GM21576 (cell line): ENCODE results near the gene FAM124B.

ENCODE experiments used
- ATAC-seq: cut with Tn5 transposase; IDR thresholded peaks from one replicate; pipeline ENCODE4 v1.9.1; 2021; ENCODE audit warnings: mild to moderate bottlenecking, moderate library complexity; ENCODE audit not compliant: unreplicated experiment

Gene FAM124B

GRCh38 chr2:224347176-224348051 is 54.5 kb downstream of the FAM124B start:
- ATAC-seq = no peak

GRCh38 chr2:224345492-224345891 is 56.4 kb downstream of the FAM124B start:
- no peak for ATAC-seq

GRCh38 chr2:224343226-224343625 is 58.7 kb downstream of the FAM124B start:
- ATAC-seq = no peak

- no peak for ATAC-seq
These were observed 65.9 kb downstream of the FAM124B start for GRCh38 chr2:224335991-224336390.

- ATAC-seq = no peak
These were observed 67.2 kb downstream of the FAM124B start for GRCh38 chr2:224334726-224335125.

GRCh38 chr2:224333726-224334482 is 68.0 kb downstream of the FAM124B start:
- ATAC-seq = no peak

- no peak for ATAC-seq
These were observed 70.2 kb downstream of the FAM124B start for GRCh38 chr2:224331698-224332097.

GRCh38 chr2:224328798-224329197 is 73.1 kb downstream of the FAM124B start:
- no peak for ATAC-seq
